ENCODE measurements around the gene SIGLEC8. TPM values are rescaled to one million over a fixed set of nuclear protein-coding genes. Genes with fewer than 3 reads are reported as not detected.
"Not testable (repeated sequence)": the region's sequence is repeated elsewhere in the genome, so short reads cannot be mapped to it uniquely, and the experiment has no call there.

SIGLEC8 gene
- total and polyA plus RNA-seq, 2 of the 4 experiments (the other 2 are of a cell fraction) = not detected

DNA sequence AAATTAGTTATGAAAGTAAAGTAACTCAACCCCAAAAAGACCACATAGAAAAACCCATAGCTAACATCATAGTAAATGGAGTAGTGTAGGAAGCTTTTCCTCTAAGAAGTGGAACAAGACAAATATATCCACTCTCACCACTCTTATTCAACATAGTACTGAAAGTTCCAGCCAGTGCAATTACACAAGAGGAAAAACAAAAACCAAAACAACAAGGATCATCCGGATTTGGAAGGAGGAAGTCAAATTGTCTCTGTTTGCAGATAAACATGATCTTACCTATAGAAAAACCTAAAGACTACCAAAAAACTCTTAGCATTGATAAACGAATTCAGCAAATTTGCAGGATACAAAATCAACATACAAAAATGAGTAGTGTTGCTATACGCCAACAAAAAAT, 8.5 kb upstream of the SIGLEC8 start:
- in situ Hi-C loops (cut with MboI; ENCODE audit: low sequenced_read_pairs) (no loop called here), dilution Hi-C loops (cut with HindIII; ENCODE audit: low sequenced_read_pairs, unreplicated experiment) (no loop called here), intact Hi-C loops (cut with micrococcal nuclease) (no loop called here)
- Histone ChIP-seq H2AK5ac (ENCODE audit: low read depth, low read length) (no peak overlapping the region), H3K23ac (ENCODE audit: low read depth, low read length) (no peak overlapping the region), H3K18ac (ENCODE audit: low read depth, low read length) (no peak overlapping the region), H4K20me1 (ENCODE audit: insufficient read depth, low read length) (no peaks in the 10 kb centered on the region), H3K9me1 (ENCODE audit: insufficient read depth, low read length) (no peaks in the 10 kb centered on the region), H3K4me3 (ENCODE audit: insufficient read depth, low read depth, low read length) (no peak overlapping the region), H4K8ac (ENCODE audit: low read depth in 2 of 2, low read length in 2 of 2) (no peak overlapping the region), H3K27me3 (ENCODE audit: control insufficient read depth, insufficient read depth, low read length) (no peaks in the 10 kb centered on the region), H3K4me1 (ENCODE audit: control insufficient read depth, insufficient read depth, low read length) (no peaks in the 10 kb centered on the region), H2AFZ (replicated peaks; ENCODE audit: low read length, poor library complexity) (no peak overlapping the region), H3K4ac (ENCODE audit: low read depth, low read length) (no peak overlapping the region), H3K56ac (ENCODE audit: extremely low read depth, insufficient read depth, low read length) (no peak overlapping the region), H2BK120ac (ENCODE audit: low read depth, low read length) (no peak overlapping the region), H2AK9ac (replicated peaks; ENCODE audit: low read depth, low read length, poor library complexity) (no peak overlapping the region), H4K91ac (ENCODE audit: insufficient read depth, low read depth, low read length) (no peak overlapping the region), H4K5ac (ENCODE audit: low read depth, low read length) (no peak overlapping the region), H3K27ac (ENCODE audit: insufficient read depth, low read length) (no peak overlapping the region), H3K4me2 (ENCODE audit: low read depth, low read length) (no peak overlapping the region), H2BK15ac (ENCODE audit: low read depth, low read length) (no peak overlapping the region), H2BK5ac (ENCODE audit: low read depth, low read length, poor library complexity, severe bottlenecking) (no peak overlapping the region), H3K36me3 (ENCODE audit: control insufficient read depth, insufficient read depth, low read length) (no peaks in the 10 kb centered on the region), H3K79me1 (ENCODE audit: low read depth in 1 of 2, low read length in 2 of 2) (no peaks in the 10 kb centered on the region), H3K9ac (ENCODE audit: low read depth, low read length) (no peak overlapping the region), H3K14ac (replicated peaks; ENCODE audit: low read depth, low read length) (no peak overlapping the region), H2BK20ac (ENCODE audit: low read depth, low read length) (no peak overlapping the region), H3K9me3 (ENCODE audit: control insufficient read depth, insufficient read depth, low read length) (peaks cover 2% of the 10 kb centered on the region; the same call in 1 of the 2 replicates)
- TF ChIP-seq RFX5 (IDR thresholded peaks at IDR 0.05; ENCODE audit: low read depth, low read length) = no peak
- WGBS, 2 experiments (ENCODE audit: extremely low coverage in 2 of 2, insufficient read length in 1 of 2) = no CpG with 5 or more reads among the region's 3 CpGs
- no peak for ATAC-seq (ENCODE audit: low read depth)
- ChIA-PET POLR2A (ENCODE audit: unreplicated experiment) (no interaction called here), CTCF (no interaction called here)
- no peak for DNase-seq
- BruUV-seq (replicated peaks) = no TSS peak

DNA sequence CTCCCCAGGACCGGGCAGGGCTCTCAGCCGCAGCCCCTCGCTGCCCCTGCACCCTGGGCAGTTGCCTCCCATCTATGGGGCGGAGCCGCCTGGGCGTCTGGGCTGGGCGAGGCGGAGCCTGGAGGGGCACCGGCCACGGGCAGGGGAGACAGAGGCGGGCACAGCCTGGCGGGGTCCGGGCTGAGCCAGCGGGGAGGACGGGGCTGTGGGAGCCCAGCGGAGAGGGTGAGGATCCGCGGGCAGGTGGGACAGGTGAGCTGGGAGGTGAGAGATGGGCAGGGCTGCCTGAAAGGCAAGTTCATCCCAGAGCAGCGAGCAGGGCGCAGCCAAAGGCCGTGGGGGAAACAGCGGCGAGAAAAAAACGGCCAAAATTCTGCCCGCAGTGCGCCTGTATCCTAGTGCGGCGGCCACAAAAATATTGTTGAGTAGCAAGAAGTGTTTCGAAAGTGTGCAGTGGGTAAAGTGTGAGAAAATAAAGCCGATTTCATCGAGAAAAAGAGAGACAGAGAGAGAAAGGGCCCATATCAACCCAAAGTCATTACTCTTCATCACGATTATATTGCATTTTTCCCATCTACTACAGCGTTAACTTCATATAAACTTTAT, 5.8 kb upstream of the SIGLEC8 start:
- H2AK5ac ChIP-seq (ENCODE audit: low read depth, low read length); H2BK20ac ChIP-seq (ENCODE audit: low read depth, low read length); H3K9me1 ChIP-seq (ENCODE audit: insufficient read depth, low read length); BruUV-seq (replicated peaks); H3K18ac ChIP-seq (ENCODE audit: low read depth, low read length); ATAC-seq (ENCODE audit: low read depth); POLR2A ChIA-PET (ENCODE audit: unreplicated experiment); H4K5ac ChIP-seq (ENCODE audit: low read depth, low read length); CTCF ChIA-PET; H2BK120ac ChIP-seq (ENCODE audit: low read depth, low read length); H2AFZ ChIP-seq (replicated peaks; ENCODE audit: low read length, poor library complexity); H2BK15ac ChIP-seq (ENCODE audit: low read depth, low read length); DNase-seq; dilution Hi-C loops (cut with HindIII; ENCODE audit: low sequenced_read_pairs, unreplicated experiment); H3K27me3 ChIP-seq (ENCODE audit: control insufficient read depth, insufficient read depth, low read length); H3K9ac ChIP-seq (ENCODE audit: low read depth, low read length); H3K27ac ChIP-seq (ENCODE audit: insufficient read depth, low read length); H3K9me3 ChIP-seq (ENCODE audit: control insufficient read depth, insufficient read depth, low read length); H4K8ac ChIP-seq (ENCODE audit: low read depth in 2 of 2, low read length in 2 of 2); H3K56ac ChIP-seq (ENCODE audit: extremely low read depth, insufficient read depth, low read length); in situ Hi-C loops (cut with MboI; ENCODE audit: low sequenced_read_pairs); H3K23ac ChIP-seq (ENCODE audit: low read depth, low read length); H3K14ac ChIP-seq (replicated peaks; ENCODE audit: low read depth, low read length); H3K4me1 ChIP-seq (ENCODE audit: control insufficient read depth, insufficient read depth, low read length); H3K4me3 ChIP-seq (ENCODE audit: insufficient read depth, low read depth, low read length); H3K4ac ChIP-seq (ENCODE audit: low read depth, low read length); H2AK9ac ChIP-seq (replicated peaks; ENCODE audit: low read depth, low read length, poor library complexity); H2BK5ac ChIP-seq (ENCODE audit: low read depth, low read length, poor library complexity, severe bottlenecking); H3K4me2 ChIP-seq (ENCODE audit: low read depth, low read length); H4K91ac ChIP-seq (ENCODE audit: insufficient read depth, low read depth, low read length); H3K36me3 ChIP-seq (ENCODE audit: control insufficient read depth, insufficient read depth, low read length); intact Hi-C loops (cut with micrococcal nuclease); H3K79me1 ChIP-seq (ENCODE audit: low read depth in 1 of 2, low read length in 2 of 2); H4K20me1 ChIP-seq (ENCODE audit: insufficient read depth, low read length): not testable (repeated sequence)
- no CpG with 5 or more reads among the region's 33 CpGs for WGBS, 2 experiments (ENCODE audit: extremely low coverage in 2 of 2, insufficient read length in 1 of 2)

All from IMR-90 (cell line).